IMR-90 (cell line): ENCODE data around the gene MEPE. TPM values are rescaled to one million over a fixed set of nuclear protein-coding genes. Genes with fewer than 3 reads are reported as not detected.

ENCODE experiments used
- ATAC-seq: fragments of 200-7000 bp; cut with Tn5 transposase; 2 replicates; pipeline ENCODE4 v1.9.1; 2020; ENCODE audit warnings: low read depth, mild to moderate bottlenecking, moderate library complexity
- BruUV-seq: library from RNA; stranded (reverse); fragments of 400-500 nt; replicated peaks from 2 replicates; lab custom pipeline; 2021; lab: Mats Ljungman, UMichigan
- CTCF ChIA-PET: fragments of 300-600 bp; formaldehyde crosslinking; extraction: SDS; loops from one replicate; lab custom pipeline; 2021; ENCODE audit warnings: antibody characterized with exemption; lab: Yijun Ruan, JAX
- POLR2A ChIA-PET: fragments of 300-600 bp; sonication (Branson Sonifier 250); formaldehyde crosslinking; loops from one replicate; lab custom pipeline; 2022; ENCODE audit warnings: antibody characterized with exemption; ENCODE audit not compliant: unreplicated experiment; lab: Charles Lee
- DNase-seq: peaks from one replicate; pipeline ENCODE4 v3.0.0; 2013
- H2AFZ ChIP-seq: replicated peaks from 2 replicates; pipeline ENCODE3; 2013; ENCODE audit warnings: low read length, mild to moderate bottlenecking; ENCODE audit not compliant: poor library complexity
- H2AK5ac ChIP-seq: 2 replicates; pipeline ENCODE4 v1.6.1; 2013; ENCODE audit warnings: low read depth, low read length, inconsistent platforms
- H2AK9ac ChIP-seq: replicated peaks from 2 replicates; pipeline ENCODE3; 2013; ENCODE audit warnings: mild to moderate bottlenecking, low read depth, low read length, moderate library complexity; ENCODE audit not compliant: poor library complexity
- H2BK120ac ChIP-seq: 2 replicates; pipeline ENCODE4 v1.6.1; 2013; ENCODE audit warnings: low read depth, low read length, inconsistent platforms
- H2BK15ac ChIP-seq: 3 replicates; pipeline ENCODE4 v1.6.1; 2013; ENCODE audit warnings: low read depth, low read length, inconsistent platforms
- H2BK20ac ChIP-seq: 2 replicates; pipeline ENCODE4 v1.6.1; 2013; ENCODE audit warnings: low read depth, mild to moderate bottlenecking, inconsistent platforms, low read length, moderate library complexity
- H2BK5ac ChIP-seq: 2 replicates; pipeline ENCODE4 v1.6.1; 2013; ENCODE audit warnings: mild to moderate bottlenecking, low read depth, low read length, inconsistent platforms; ENCODE audit not compliant: poor library complexity, severe bottlenecking
- H3K14ac ChIP-seq: replicated peaks from 2 replicates; pipeline ENCODE4 v1.6.1; 2013; ENCODE audit warnings: low read depth, low read length, inconsistent platforms
- H3K18ac ChIP-seq: 2 replicates; pipeline ENCODE4 v1.6.1; 2013; ENCODE audit warnings: low read depth, low read length, control low read depth
- H3K23ac ChIP-seq: 2 replicates; pipeline ENCODE4 v1.6.1; 2013; ENCODE audit warnings: low read depth, low read length, inconsistent platforms
- H3K27ac ChIP-seq: 2 replicates; pipeline ENCODE4 v1.5.1; 2013; ENCODE audit warnings: mild to moderate bottlenecking, control low read depth, low read length; ENCODE audit not compliant: insufficient read depth
- H3K27me3 ChIP-seq: 2 replicates; pipeline ENCODE4 v1.6.1; 2013; ENCODE audit warnings: low read length; ENCODE audit not compliant: control insufficient read depth, insufficient read depth
- H3K36me3 ChIP-seq: 2 replicates; pipeline ENCODE4 v1.6.1; 2013; ENCODE audit warnings: low read length, mixed read lengths; ENCODE audit not compliant: control insufficient read depth, insufficient read depth
- H3K4ac ChIP-seq: 2 replicates; pipeline ENCODE4 v1.6.1; 2013; ENCODE audit warnings: low read depth, low read length, inconsistent platforms
- H3K4me1 ChIP-seq: 2 replicates; pipeline ENCODE4 v1.6.1; 2013; ENCODE audit warnings: low read length, mixed read lengths; ENCODE audit not compliant: control insufficient read depth, insufficient read depth
- H3K4me2 ChIP-seq: 2 replicates; pipeline ENCODE4 v1.6.1; 2013; ENCODE audit warnings: low read depth, mild to moderate bottlenecking, control low read depth, low read length, moderate library complexity
- H3K4me3 ChIP-seq: 2 replicates; pipeline ENCODE4 v1.5.1; 2013; ENCODE audit warnings: low read depth, mild to moderate bottlenecking, control low read depth, low read length, moderate library complexity; ENCODE audit not compliant: insufficient read depth
- H3K56ac ChIP-seq: 2 replicates; pipeline ENCODE4 v1.6.1; 2013; ENCODE audit warnings: low read length, inconsistent platforms; ENCODE audit not compliant: insufficient read depth; ENCODE audit errors: extremely low read depth
- H3K79me1 ChIP-seq, 2 experiments: 2 replicates each; pipeline ENCODE4 v1.6.1; 2013; ENCODE audit warnings: low read length in 2 of 2, inconsistent platforms in 1 of 2, low read depth in 1 of 2
- H3K9ac ChIP-seq: 2 replicates; pipeline ENCODE4 v1.6.1; 2013; ENCODE audit warnings: low read depth, low read length, control low read depth
- H3K9me1 ChIP-seq: 2 replicates; pipeline ENCODE4 v1.6.1; 2013; ENCODE audit warnings: low read length, inconsistent platforms; ENCODE audit not compliant: insufficient read depth
- H3K9me3 ChIP-seq: 2 replicates; pipeline ENCODE4 v1.6.1; 2013; ENCODE audit warnings: low read length; ENCODE audit not compliant: control insufficient read depth, insufficient read depth
- H4K20me1 ChIP-seq: 2 replicates; pipeline ENCODE4 v1.6.1; 2013; ENCODE audit warnings: low read length, inconsistent platforms; ENCODE audit not compliant: insufficient read depth
- H4K5ac ChIP-seq: 2 replicates; pipeline ENCODE4 v1.6.1; 2013; ENCODE audit warnings: mild to moderate bottlenecking, low read depth, low read length, control low read depth
- H4K8ac ChIP-seq, 2 experiments: 2 replicates each; pipeline ENCODE4 v1.6.1; 2013; ENCODE audit warnings: low read depth in 2 of 2, low read length in 2 of 2, control low read depth in 1 of 2, inconsistent platforms in 1 of 2
- H4K91ac ChIP-seq: 2 replicates; pipeline ENCODE4 v1.6.1; 2013; ENCODE audit warnings: low read depth, low read length, inconsistent platforms; ENCODE audit not compliant: insufficient read depth
- ELK1 ChIP-seq: fragments of 150-350 bp; IDR thresholded peaks from 2 replicates; pipeline ENCODE4 v1.6.1; 2016; ENCODE audit warnings: low read depth, mild to moderate bottlenecking, low read length, moderate library complexity, borderline replicate concordance
- FOS ChIP-seq: fragments of 150-350 bp; IDR thresholded peaks from 2 replicates; pipeline ENCODE4 v1.6.1; 2016; ENCODE audit warnings: low read depth, low read length
- MAFK ChIP-seq: IDR thresholded peaks from 2 replicates; pipeline ENCODE4 v1.6.1; 2012; ENCODE audit warnings: low read depth, low read length, improper control_type of control experiment
- NFE2L2 ChIP-seq: fragments of 150-350 bp; IDR thresholded peaks from 2 replicates; pipeline ENCODE4 v1.6.1; 2016; ENCODE audit warnings: low read depth, mild to moderate bottlenecking, low read length
- WGBS, 2 experiments: methylation state at CpG; one replicate each; pipeline versions ENCODE4 v1.1.5 to v1.1.7; 2013; ENCODE audit warnings: missing lambda C conversion rate in 2 of 2; ENCODE audit not compliant: insufficient read length in 1 of 2; ENCODE audit errors: extremely low coverage in 2 of 2; 5-methylcytosine and 5-hydroxymethylcytosine counted together
- dilution Hi-C: fragments of 300-500 bp; cut with HindIII; formaldehyde crosslinking; loops from one replicate; pipeline ENCODE4 v1.14.3; 2018; ENCODE audit warnings: low sequenced_read_pairs; ENCODE audit not compliant: unreplicated experiment
- in situ Hi-C: fragments of 300-500 bp; cut with MboI; formaldehyde crosslinking; loops from 3 replicates; pipeline ENCODE4 v1.14.3; 2019; ENCODE audit warnings: low sequenced_read_pairs, inconsistent platforms, mixed read lengths
- intact Hi-C: fragments of 100-400 bp; cut with micrococcal nuclease; formaldehyde crosslinking; loops from 2 replicates; pipeline ENCODE4 v1.10.0; 2022
- polyA plus RNA-seq, 3 experiments: library from polyadenylated mRNA; depleted of rRNA; stranded (reverse); fragments of >200 nt; gene quantifications; 2 replicates each; pipeline ENCODE4 v1.2.3, GENCODE V29; 2012; ENCODE audit warnings: low replicate concordance in 1 of 3
- total RNA-seq: library from RNA; depleted of rRNA; stranded (reverse); fragments of >200 nt; gene quantifications from 2 replicates; pipeline ENCODE4 v1.2.3, GENCODE V29; 2012

The MEPE gene
- total and polyA plus RNA-seq, 2 of the 4 experiments (the other 2 are of a cell fraction), result not detected

GRCh38 chr4:87819281-87819919 lies 13.4 kb upstream of the MEPE start:
- POLR2A ChIA-PET, result no interaction called here
- H3K18ac ChIP-seq, result peak overlapping the region; percentile 92
- no peaks in the 10 kb centered on the region for H3K36me3 ChIP-seq
- peak overlapping the region; percentile 97 for H2BK5ac ChIP-seq
- no TSS peak for BruUV-seq
- CTCF ChIA-PET, result interaction anchor here (0.6 kb wide), 1 partner anchor 442 kb away, joined by 3 read pairs; no protein-coding TSS in a partner anchor
- no peaks in the 10 kb centered on the region for H3K79me1 ChIP-seq
- no peak overlapping the region for H3K4me2 ChIP-seq
- H4K8ac ChIP-seq, result peak overlapping the region; percentile 85
- intact Hi-C loops (no loop called here), in situ Hi-C loops (no loop called here), dilution Hi-C loops (no loop called here)
- H2BK15ac ChIP-seq, result peak overlapping the region; percentile 94; the same call in 2 of the 3 replicates
- H4K5ac ChIP-seq, result peak overlapping the region; percentile 94
- no peaks in the 10 kb centered on the region; the same call in 1 of the 2 replicates for H3K27me3 ChIP-seq
- H3K9me3 ChIP-seq, result no peaks in the 10 kb centered on the region
- H2BK20ac ChIP-seq, result peak overlapping the region; percentile 99
- H2AFZ ChIP-seq, result peak overlapping the region; percentile 90
- peak overlapping the region; percentile 92 for H3K23ac ChIP-seq
- DNase-seq (peak; percentile 85), ATAC-seq (peak; percentile 92)
- no peak overlapping the region for H3K4me3 ChIP-seq
- H3K27ac ChIP-seq, result peak overlapping the region; percentile 44
- peak overlapping the region; percentile 99 for H4K91ac ChIP-seq
- peak overlapping the region; percentile 10; the same call in 1 of the 2 replicates for H2AK5ac ChIP-seq
- TF ChIP-seq ELK1, result no peak
- TF ChIP-seq NFE2L2, result peak; percentile 91
- 0 out of 2 replicates have a peak, but pooled peaks have one; percentile 42 for TF ChIP-seq FOS
- peak; percentile 45; the same call in 1 of the 2 replicates for TF ChIP-seq MAFK
- no peak overlapping the region for H3K9ac ChIP-seq
- peak overlapping the region; percentile 90 for H2AK9ac ChIP-seq
- no peaks in the 10 kb centered on the region for H4K20me1 ChIP-seq
- peak overlapping the region; percentile 100 for H3K14ac ChIP-seq
- H3K4ac ChIP-seq, result peak overlapping the region; percentile 99
- H3K9me1 ChIP-seq, result peaks cover 9% of the 10 kb centered on the region
- peaks cover 12% of the 10 kb centered on the region for H3K4me1 ChIP-seq
- H2BK120ac ChIP-seq, result peak overlapping the region; percentile 100
- no CpG with 5 or more reads among the region's 8 CpGs for WGBS, 2 experiments
- peak overlapping the region; percentile 74 for H3K56ac ChIP-seq
